K562 (cell line): Measurements from ENCODE around the gene HES4. TPM values are rescaled to one million over a fixed set of nuclear protein-coding genes. Genes with fewer than 3 reads are reported as not detected.

ENCODE experiments used
- ATAC-seq: fragments of 200-7000 bp; cut with Tn5 transposase; 3 replicates; pipeline ENCODE4 v1.9.1; 2020; ENCODE audit warnings: moderate library complexity
- BruUV-seq: library from RNA; stranded (reverse); fragments of 400-500 nt; replicated peaks from 2 replicates; lab custom pipeline; 2021; lab: Mats Ljungman, UMichigan
- CTCF ChIA-PET: fragments of 300-600 bp; formaldehyde crosslinking; extraction: SDS; loops from one replicate; lab custom pipeline; 2021; ENCODE audit warnings: low intra/inter-chr PET ratio; lab: Yijun Ruan, JAX
- POLR2A ChIA-PET: fragments of 300-600, 350-650 bp; sonication (Branson Sonifier 250); formaldehyde crosslinking; extraction: SDS; loops from one replicate; lab custom pipeline; 2021; ENCODE audit warnings: antibody characterized with exemption, inconsistent platforms; lab: Yijun Ruan, JAX
- DNase-seq, 4 experiments: peaks; one replicate each; pipeline versions ENCODE4 v3.0.0 to v3.0.0-alpha.2; 2011 to 2018; ENCODE audit warnings: low spot score in 3 of 4, mixed read lengths in 3 of 4; ENCODE audit errors: extremely low read depth in 1 of 4
- FAIRE-seq: peaks from 2 replicates; lab custom pipeline; 2011; peaks lifted over from hg19 to GRCh38; lab: Jason Lieb, UNC
- H2AFZ ChIP-seq: 2 replicates; pipeline ENCODE4 v1.6.0; 2011; ENCODE audit warnings: low read depth, low read length, control low read depth, inconsistent platforms
- H3K27ac ChIP-seq: fragments of 200-600 bp; 3 replicates; pipeline ENCODE4 v1.8.0; 2011; ENCODE audit warnings: low read depth, mild to moderate bottlenecking, control low read depth, inconsistent platforms, low read length, moderate library complexity, mixed read lengths; ENCODE audit errors: extremely low read depth
- H3K27me3 ChIP-seq, 2 experiments: fragments of 300-600 bp in 1 of 2; 2 replicates in 1 of 2; 3 replicates in 1 of 2; pipeline versions ENCODE4 v1.6.0 to v1.8.0; 2011; ENCODE audit warnings: inconsistent platforms in 2 of 2, low read length in 2 of 2, mild to moderate bottlenecking in 1 of 2, mixed read lengths in 1 of 2, moderate library complexity in 1 of 2; ENCODE audit not compliant: control insufficient read depth in 2 of 2, insufficient read depth in 2 of 2
- H3K36me3 ChIP-seq: fragments of 300-600 bp; 3 replicates; pipeline ENCODE4 v1.8.0; 2011; ENCODE audit warnings: mild to moderate bottlenecking, low read length, inconsistent platforms; ENCODE audit not compliant: control insufficient read depth, insufficient read depth
- H3K4me1 ChIP-seq, 2 experiments: fragments of 200-600 bp in 1 of 2; replicated peaks in 1 of 2; 2 replicates in 1 of 2; 3 replicates in 1 of 2; pipeline versions ENCODE4 v1.5.1 to v1.8.0; 2011; ENCODE audit warnings: inconsistent platforms in 2 of 2, low read length in 2 of 2, mild to moderate bottlenecking in 1 of 2, mixed read lengths in 1 of 2, moderate library complexity in 1 of 2; ENCODE audit not compliant: control insufficient read depth in 2 of 2, insufficient read depth in 2 of 2
- H3K4me2 ChIP-seq: 2 replicates; pipeline ENCODE4 v1.6.1; 2011; ENCODE audit warnings: low read length, control low read depth, inconsistent platforms, mixed read lengths; ENCODE audit not compliant: insufficient read depth
- H3K4me3 ChIP-seq: fragments of 200-600 bp; sonication (generic), shearing (Covaris generic); 2 replicates; pipeline ENCODE4 v1.5.1; 2016; ENCODE audit warnings: control low read depth, inconsistent platforms
- H3K79me2 ChIP-seq: fragments of 200-600 bp; 3 replicates; pipeline ENCODE4 v1.8.0; 2011; ENCODE audit warnings: low read length, inconsistent platforms; ENCODE audit not compliant: control insufficient read depth, insufficient read depth
- H3K9ac ChIP-seq, 2 experiments: 2 replicates each; pipeline versions ENCODE4 v1.6.0 to v1.6.1; 2011; ENCODE audit warnings: low read depth in 2 of 2, low read length in 2 of 2, control low read depth in 1 of 2, inconsistent platforms in 1 of 2, mild to moderate bottlenecking in 1 of 2, mixed read lengths in 1 of 2; ENCODE audit not compliant: insufficient read depth in 1 of 2
- H3K9me1 ChIP-seq: one replicate; pipeline ENCODE4 v1.6.0; 2011; ENCODE audit warnings: inconsistent platforms, mild to moderate bottlenecking, low read length, moderate library complexity; ENCODE audit not compliant: control insufficient read depth, insufficient read depth
- H3K9me3 ChIP-seq: replicated peaks from 2 replicates; pipeline ENCODE4 v1.5.1; 2011; ENCODE audit warnings: low read depth, low read length, inconsistent platforms; ENCODE audit not compliant: control insufficient read depth, insufficient read depth
- H4K20me1 ChIP-seq: replicated peaks from 2 replicates; pipeline ENCODE4 v1.6.1; 2011; ENCODE audit warnings: low read length, inconsistent platforms, mixed read lengths; ENCODE audit not compliant: control insufficient read depth, insufficient read depth
- PRMT5 ChIP-seq: sonication (generic); formaldehyde crosslinking; IDR thresholded peaks from 2 replicates; pipeline ENCODE4 v1.5.0; 2020; ENCODE audit warnings: missing genetic modification reagents
- WGBS: fragments of 100-300 bp; shearing (Covaris generic); methylation state at CpG from one replicate; pipeline ENCODE4 v1.1.6; 2016; ENCODE audit warnings: low coverage, mixed read lengths; ENCODE audit not compliant: insufficient coverage; ENCODE audit errors: missing lambda C conversion rate; 5-methylcytosine and 5-hydroxymethylcytosine counted together
- in situ Hi-C: fragments of 300-500 bp; cut with MboI; formaldehyde crosslinking; loops from 4 replicates; pipeline ENCODE4 v1.15.0; 2018; ENCODE audit warnings: inconsistent platforms, mixed read lengths
- intact Hi-C: fragments of 100-400 bp; cut with micrococcal nuclease; formaldehyde crosslinking; loops from 2 replicates; pipeline ENCODE4 v1.14.2; 2022
- polyA plus RNA-seq, 8 experiments: library from polyadenylated mRNA; depleted of rRNA in 4 of 8; stranded (reverse) in 5 of 8; unstranded in 3 of 8; fragments of >200 nt; fragmentation: Nextera tagmentation in 2 of 8; fragmentation: Illumina TruSeq in 1 of 8; extraction: Ambion mirVana in 2 of 8; extraction: Trizol in 1 of 8; gene quantifications; 2 replicates each; pipeline versions ENCODE4 v1.2.1 to v1.2.3, GENCODE V29; 2011 to 2014; ENCODE audit warnings: inconsistent platforms in 1 of 8, missing spikeins in 1 of 8
- total RNA-seq, 7 experiments: library from RNA; depleted of rRNA in 6 of 7; stranded (reverse); fragments of >200 nt in 6 of 7; fragmentation: Illumina TruSeq in 2 of 7; extraction: Trizol in 2 of 7; gene quantifications; 2 replicates each; pipeline versions ENCODE4 v1.2.1 to v1.2.3, GENCODE V29; 2011 to 2021; ENCODE audit warnings: low replicate concordance in 1 of 7
- TF ChIP-seq, protein P1 (sequence below): sonication (generic); formaldehyde crosslinking; IDR thresholded peaks from 2 replicates; pipeline ENCODE4 v1.8.0; 2022; ENCODE audit warnings: missing genetic modification reagents, mild to moderate bottlenecking, moderate library complexity, borderline replicate concordance

Gene HES4
- total and polyA plus RNA-seq, 9 of the 15 experiments (the other 6 are each of a cell fraction or from before 2014, with no cell fraction given), result 0.21 to 43.7 (median 5.3) TPM; not detected in 2

DNA sequence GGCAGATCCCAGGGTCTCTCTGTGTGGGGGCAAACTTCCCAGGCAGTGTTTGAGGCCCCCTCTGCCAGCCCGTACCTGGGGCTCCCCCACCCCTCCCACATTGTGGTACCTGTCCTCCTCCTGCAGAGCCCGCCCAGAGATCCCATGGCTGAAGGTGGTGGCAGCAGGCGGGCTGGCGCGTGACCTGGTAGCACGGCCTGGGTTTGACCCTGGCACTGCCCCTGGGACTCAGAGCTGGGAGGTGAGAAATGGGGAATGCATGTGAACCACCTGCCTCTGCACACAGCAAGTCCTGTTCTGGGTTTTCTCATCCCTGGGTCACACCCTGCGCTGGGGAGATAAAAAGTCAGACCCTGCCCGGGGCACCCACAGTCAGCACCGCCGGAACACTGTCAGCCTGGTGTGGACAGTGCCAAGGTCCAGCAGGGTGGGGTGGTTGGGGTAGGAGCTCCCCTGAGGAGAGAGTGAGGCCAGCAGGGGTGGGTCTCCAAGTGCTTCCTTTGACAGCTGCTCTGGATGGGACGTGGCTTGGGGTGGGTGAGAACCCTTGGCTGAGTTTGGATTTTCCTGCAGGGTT is 31.9 kb upstream of the HES4 start:
- in situ Hi-C loops, result no loop called here
- Histone ChIP-seq H3K4me2 (no peak overlapping the region), H3K9ac (peak overlapping the region in 1 of 2 experiments; percentile 10; a peak in 2 of 4 replicates), H3K4me1 (peaks cover 0 to 66% of the 10 kb centered on the region in 2 experiments; a peak in 3 of 5 replicates), H3K9me3 (no peaks in the 10 kb centered on the region), H4K20me1 (peaks cover 15% of the 10 kb centered on the region), H3K27me3 (no peaks in the 10 kb centered on the region), H3K27ac (no peak overlapping the region), H2AFZ (no peak overlapping the region), H3K36me3 (peaks cover 22% of the 10 kb centered on the region; the same call in 2 of the 3 replicates), H3K9me1 (no peaks in the 10 kb centered on the region), H3K4me3 (no peak overlapping the region), H3K79me2 (no peaks in the 10 kb centered on the region; the same call in 2 of the 3 replicates)
- CTCF ChIA-PET, result no interaction called here
- 90% methylated on average over 11 of the region's 11 CpGs for WGBS
- no TSS peak for BruUV-seq
- FAIRE-seq (no peak), DNase-seq (no peak), ATAC-seq (no peak)
- POLR2A ChIA-PET, result interaction anchor here (0.7 to 1.2 kb wide), 3 partner anchors 9 to 25 kb away, joined by 3 read pairs; no protein-coding TSS in a partner anchor
- intact Hi-C loops, result no loop called here
- TF ChIP-seq, protein P1, sequence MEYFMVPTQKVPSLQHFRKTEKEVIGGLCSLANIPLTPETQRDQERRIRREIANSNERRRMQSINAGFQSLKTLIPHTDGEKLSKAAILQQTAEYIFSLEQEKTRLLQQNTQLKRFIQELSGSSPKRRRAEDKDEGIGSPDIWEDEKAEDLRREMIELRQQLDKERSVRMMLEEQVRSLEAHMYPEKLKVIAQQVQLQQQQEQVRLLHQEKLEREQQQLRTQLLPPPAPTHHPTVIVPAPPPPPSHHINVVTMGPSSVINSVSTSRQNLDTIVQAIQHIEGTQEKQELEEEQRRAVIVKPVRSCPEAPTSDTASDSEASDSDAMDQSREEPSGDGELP, result 0 out of 2 replicates have a peak, but pooled peaks have one; percentile 12
- no peak for TF ChIP-seq PRMT5 (CRISPR knock-in tag)
